IPS DF 6.9 (cell line): ENCODE results near the gene RIMBP2.

ENCODE experiments used
- DNase-seq: peaks from one replicate; pipeline ENCODE4 v3.0.0-alpha.2; 2013; ENCODE audit warnings: low read depth, low spot score
- H3K27ac ChIP-seq: one replicate; pipeline ENCODE4 v1.5.1; 2013; ENCODE audit warnings: low read length, control low read depth
- H3K27me3 ChIP-seq: 2 replicates; pipeline ENCODE4 v1.6.1; 2013; ENCODE audit warnings: mild to moderate bottlenecking, low read length; ENCODE audit not compliant: control insufficient read depth, insufficient read depth
- H3K36me3 ChIP-seq: 2 replicates; pipeline ENCODE4 v1.6.1; 2013; ENCODE audit warnings: low read length; ENCODE audit not compliant: control insufficient read depth, insufficient read depth
- H3K4me1 ChIP-seq: 2 replicates; pipeline ENCODE4 v1.6.1; 2013; ENCODE audit warnings: low read length; ENCODE audit not compliant: control insufficient read depth, insufficient read depth
- H3K4me3 ChIP-seq: 2 replicates; pipeline ENCODE4 v1.5.1; 2013; ENCODE audit warnings: mild to moderate bottlenecking, low read length
- H3K9me3 ChIP-seq: 2 replicates; pipeline ENCODE4 v1.6.1; 2013; ENCODE audit warnings: low read length, inconsistent platforms; ENCODE audit not compliant: control insufficient read depth, insufficient read depth
- WGBS: extraction: QIAGEN DNeasy Blood & Tissue Kit; methylation state at CpG from one replicate; pipeline ENCODE4 v1.1.7; 2013; ENCODE audit warnings: mixed read lengths, missing lambda C conversion rate; ENCODE audit not compliant: insufficient read length, insufficient coverage; 5-methylcytosine and 5-hydroxymethylcytosine counted together

RIMBP2 gene

GRCh38 chr12:130446846-130447654 is 269.0 kb downstream of the RIMBP2 start:
- H3K36me3 ChIP-seq = peaks cover 2% of the 10 kb centered on the region; the same call in 1 of the 2 replicates
- no peak for DNase-seq
- H3K4me3 ChIP-seq = no peak overlapping the region
- no peak overlapping the region for H3K27ac ChIP-seq
- no CpG with 5 or more reads among the region's 32 CpGs for WGBS
- H3K9me3 ChIP-seq = peaks cover 53% of the 10 kb centered on the region
- H3K27me3 ChIP-seq = no peaks in the 10 kb centered on the region
- H3K4me1 ChIP-seq = no peaks in the 10 kb centered on the region

GRCh38 chr12:130444986-130445385 is 271.1 kb downstream of the RIMBP2 start:
- Histone ChIP-seq H3K4me1 (no peaks in the 10 kb centered on the region), H3K36me3 (peaks cover 2% of the 10 kb centered on the region; the same call in 1 of the 2 replicates), H3K4me3 (no peak overlapping the region), H3K27me3 (no peaks in the 10 kb centered on the region), H3K27ac (no peak overlapping the region), H3K9me3 (peaks cover 57% of the 10 kb centered on the region)
- DNase-seq = no peak
- WGBS = no CpG with 5 or more reads among the region's 16 CpGs

GRCh38 chr12:130444061-130444460 is 272.0 kb downstream of the RIMBP2 start:
- Histone ChIP-seq H3K4me1 (no peaks in the 10 kb centered on the region), H3K9me3 (peaks cover 51% of the 10 kb centered on the region), H3K27ac (no peak overlapping the region), H3K36me3 (peaks cover 2% of the 10 kb centered on the region; the same call in 1 of the 2 replicates), H3K27me3 (no peaks in the 10 kb centered on the region), H3K4me3 (no peak overlapping the region)
- whole genome bisulfite sequencing = no CpG with 5 or more reads among the region's 5 CpGs
- DNase-seq = no peak

GRCh38 chr12:130441771-130442760 is 274.0 kb downstream of the RIMBP2 start:
- no peaks in the 10 kb centered on the region for H3K27me3 ChIP-seq

GRCh38 chr12:130440411-130441080 is 275.6 kb downstream of the RIMBP2 start:
- Histone ChIP-seq H3K4me1 (no peaks in the 10 kb centered on the region), H3K9me3 (peaks cover 40% of the 10 kb centered on the region), H3K4me3 (no peak overlapping the region), H3K27me3 (no peaks in the 10 kb centered on the region), H3K36me3 (peaks cover 2% of the 10 kb centered on the region; the same call in 1 of the 2 replicates), H3K27ac (no peak overlapping the region)
- no peak for DNase-seq
- WGBS = no CpG with 5 or more reads among the region's 23 CpGs

More at GRCh38 chr12:130441771-130442760, 274.0 kb downstream of the RIMBP2 start:
- DNase-seq = no peak
- Histone ChIP-seq H3K9me3 (peaks cover 39% of the 10 kb centered on the region), H3K27ac (no peak overlapping the region), H3K36me3 (peaks cover 2% of the 10 kb centered on the region; the same call in 1 of the 2 replicates), H3K4me1 (no peaks in the 10 kb centered on the region), H3K4me3 (no peak overlapping the region)
- no CpG with 5 or more reads among the region's 45 CpGs for WGBS

GRCh38 chr12:130439250-130439649 is 276.8 kb downstream of the RIMBP2 start:
- H3K4me1 ChIP-seq = no peaks in the 10 kb centered on the region
- WGBS = 100% methylated on average over 2 of the region's 3 CpGs
- peaks cover 40% of the 10 kb centered on the region for H3K9me3 ChIP-seq
- no peak overlapping the region for H3K4me3 ChIP-seq
- no peaks in the 10 kb centered on the region for H3K27me3 ChIP-seq
- no peaks in the 10 kb centered on the region; the same call in 1 of the 2 replicates for H3K36me3 ChIP-seq
- no peak for DNase-seq
- no peak overlapping the region for H3K27ac ChIP-seq

- Histone ChIP-seq H3K4me1 (no peaks in the 10 kb centered on the region), H3K27me3 (no peaks in the 10 kb centered on the region), H3K36me3 (no peaks in the 10 kb centered on the region; the same call in 1 of the 2 replicates), H3K9me3 (peaks cover 40% of the 10 kb centered on the region), H3K4me3 (no peak overlapping the region), H3K27ac (no peak overlapping the region)
- no CpG with 5 or more reads among the region's 13 CpGs for WGBS
- no peak for DNase-seq
Measured at GRCh38 chr12:130438711-130439110, 277.4 kb downstream of the RIMBP2 start.

- no peaks in the 10 kb centered on the region for H3K27me3 ChIP-seq
- H3K9me3 ChIP-seq = peaks cover 41% of the 10 kb centered on the region
- DNase-seq = no peak
- no CpG with 5 or more reads among the region's 19 CpGs for WGBS
- H3K4me1 ChIP-seq = no peaks in the 10 kb centered on the region
- no peak overlapping the region for H3K27ac ChIP-seq
- H3K4me3 ChIP-seq = no peak overlapping the region
- H3K36me3 ChIP-seq = no peaks in the 10 kb centered on the region; the same call in 1 of the 2 replicates
Measured at GRCh38 chr12:130438243-130438620, 277.9 kb downstream of the RIMBP2 start.

- Histone ChIP-seq H3K4me1 (no peaks in the 10 kb centered on the region), H3K36me3 (no peaks in the 10 kb centered on the region; the same call in 1 of the 2 replicates), H3K9me3 (peaks cover 43% of the 10 kb centered on the region), H3K27me3 (no peaks in the 10 kb centered on the region), H3K27ac (no peak overlapping the region), H3K4me3 (no peak overlapping the region)
- WGBS = no CpG with 5 or more reads among the region's 16 CpGs
- no peak for DNase-seq
Measured at GRCh38 chr12:130437555-130438242, 278.4 kb downstream of the RIMBP2 start.
